ENCODE measurements around the gene GCK.

GRCh38 chr7:44213877-44214388 lies 24.7 kb upstream of the GCK start:
- TF ChIP-seq EP300 (IDR thresholded peaks at IDR 0.05): no peak
- TF ChIP-seq POLR2AphosphoS5 (IDR thresholded peaks at IDR 0.05): no peak
